Measurements from ENCODE around the gene PTPRM.

The PTPRM gene

DNA sequence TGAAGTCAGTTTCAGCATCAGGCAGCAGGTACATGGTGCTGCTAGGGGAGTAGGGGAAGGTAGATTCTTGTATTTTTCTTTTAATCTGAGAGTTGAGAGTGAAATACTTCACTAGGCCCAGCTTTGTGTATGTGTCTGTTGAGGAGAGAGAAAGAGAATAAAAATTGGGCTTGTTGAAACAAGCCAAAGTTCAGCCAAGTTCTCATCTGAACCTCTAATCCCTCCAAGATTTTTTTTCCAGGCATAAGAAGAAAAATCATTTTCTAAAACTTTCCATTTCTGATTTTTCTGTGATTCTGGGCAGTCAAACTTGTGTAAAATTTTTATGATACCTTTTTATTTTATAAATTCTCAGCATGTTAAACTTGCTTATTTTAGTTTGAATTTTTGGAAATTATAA, 55.6 kb downstream of the PTPRM start:
- H3K36me3 ChIP-seq (ENCODE audit: control insufficient read depth, insufficient read depth, low read length), result no peaks in the 10 kb centered on the region
- H3K9me3 ChIP-seq (ENCODE audit: control insufficient read depth, low read length), result no peaks in the 10 kb centered on the region
- H3K4me1 ChIP-seq (ENCODE audit: control insufficient read depth, insufficient read depth, low read length), result peaks cover 24% of the 10 kb centered on the region

DNA sequence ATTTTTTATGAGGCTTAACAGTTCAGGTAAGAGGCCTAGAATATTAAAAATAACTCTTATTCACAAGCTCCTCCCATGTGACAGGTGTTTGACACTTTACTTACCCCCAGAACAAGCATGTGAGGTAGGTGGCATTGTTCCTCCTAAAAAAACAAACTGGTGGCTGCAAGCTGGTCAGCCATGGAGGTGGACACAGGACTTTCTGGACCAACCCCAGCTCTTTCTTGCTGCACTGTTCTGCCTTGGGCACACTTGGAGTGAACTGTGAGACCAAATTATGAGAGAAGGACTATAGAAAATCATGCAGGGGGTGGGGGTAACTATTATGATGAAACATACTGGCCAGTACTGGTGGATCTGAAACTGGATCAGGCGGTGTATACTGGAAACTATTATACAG, 56.6 kb downstream of the PTPRM start:
- no peak overlapping the region for H3K27ac ChIP-seq (ENCODE audit: insufficient read depth, low read depth, low read length, poor library complexity, severe bottlenecking)
- H3K4me3 ChIP-seq (ENCODE audit: insufficient read depth, low read depth, low read length), result no peak overlapping the region
- H3K9me3 ChIP-seq (ENCODE audit: control insufficient read depth, low read length), result no peaks in the 10 kb centered on the region
- H3K4me1 ChIP-seq (ENCODE audit: control insufficient read depth, insufficient read depth, low read length), result peaks cover 15% of the 10 kb centered on the region
- no peaks in the 10 kb centered on the region for H3K36me3 ChIP-seq (ENCODE audit: control insufficient read depth, insufficient read depth, low read length)
- H3K27me3 ChIP-seq (ENCODE audit: control insufficient read depth, insufficient read depth, low read length, poor library complexity, severe bottlenecking), result no peaks in the 10 kb centered on the region
- WGBS, 2 experiments, result 78 to 100% methylated on average over 1 of the region's 1 CpG

More for the DNA sequence above, 55.6 kb downstream of the PTPRM start:
- Histone ChIP-seq H3K27me3 (ENCODE audit: control insufficient read depth, insufficient read depth, low read length, poor library complexity, severe bottlenecking) (no peaks in the 10 kb centered on the region), H3K27ac (ENCODE audit: insufficient read depth, low read depth, low read length, poor library complexity, severe bottlenecking) (no peak overlapping the region), H3K4me3 (ENCODE audit: insufficient read depth, low read depth, low read length) (no peak overlapping the region)

DNA sequence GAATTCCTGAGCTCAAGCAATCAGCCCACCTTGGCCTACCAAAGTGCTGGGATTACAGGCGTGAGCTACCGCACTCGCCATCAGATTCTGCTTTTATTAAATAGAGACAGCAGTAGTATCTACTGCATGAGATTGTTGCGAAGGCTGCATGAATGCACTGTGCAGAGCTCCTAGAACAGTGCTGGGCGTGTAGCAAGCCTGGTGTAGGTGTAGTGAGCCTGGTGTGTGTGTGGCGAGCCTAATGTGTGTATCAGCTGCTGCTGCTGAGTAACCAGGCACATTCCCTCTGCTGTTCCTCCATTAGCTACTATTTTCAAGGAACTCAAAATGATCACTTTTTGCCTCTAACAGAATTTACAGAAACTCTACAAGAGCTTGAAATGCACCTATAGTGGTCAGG, 57.6 kb downstream of the PTPRM start:
- H3K36me3 ChIP-seq (ENCODE audit: control insufficient read depth, insufficient read depth, low read length), result no peaks in the 10 kb centered on the region
- WGBS, 2 experiments, result 92 to 93% methylated on average over 6 of the region's 6 CpGs
- no peaks in the 10 kb centered on the region for H3K27me3 ChIP-seq (ENCODE audit: control insufficient read depth, insufficient read depth, low read length, poor library complexity, severe bottlenecking)
- peaks cover 6% of the 10 kb centered on the region for H3K4me1 ChIP-seq (ENCODE audit: control insufficient read depth, insufficient read depth, low read length)
- no peaks in the 10 kb centered on the region for H3K9me3 ChIP-seq (ENCODE audit: control insufficient read depth, low read length)
- H3K4me3 ChIP-seq (ENCODE audit: insufficient read depth, low read depth, low read length), result no peak overlapping the region
- H3K27ac ChIP-seq (ENCODE audit: insufficient read depth, low read depth, low read length, poor library complexity, severe bottlenecking), result no peak overlapping the region

DNA sequence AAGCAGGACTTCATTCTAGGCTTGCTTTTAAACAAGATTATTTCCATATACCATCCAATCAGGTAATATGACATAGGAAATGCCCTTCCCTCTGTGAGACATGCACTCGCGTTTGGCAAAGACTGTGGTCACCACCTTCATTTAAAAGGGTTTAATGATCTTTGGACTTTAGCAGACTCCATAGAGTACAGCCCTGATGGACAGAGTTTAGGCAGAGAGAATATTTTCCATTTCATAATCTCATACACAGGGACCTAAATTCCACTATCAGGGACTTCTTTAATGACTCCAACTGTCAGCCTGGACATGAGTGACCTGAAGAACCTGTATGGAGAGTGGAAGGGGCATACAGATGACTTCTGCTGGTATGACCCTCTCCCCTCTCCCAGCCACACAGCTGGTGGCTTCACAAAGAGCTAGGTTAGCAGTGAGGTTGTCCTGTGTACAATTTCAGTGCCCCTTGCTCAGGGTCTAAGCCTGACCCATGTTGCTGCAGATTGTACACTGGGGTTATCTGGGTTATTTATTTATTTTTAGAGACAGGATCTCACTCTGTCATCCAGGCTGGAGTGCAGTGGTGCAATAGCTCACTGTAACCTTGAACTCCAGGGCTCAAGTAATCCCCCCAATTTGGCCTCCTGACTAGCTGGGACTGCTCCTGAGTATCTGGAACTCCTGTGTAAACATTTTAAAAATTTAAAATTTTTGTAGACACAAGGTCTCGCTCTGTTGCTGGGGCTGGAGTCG, 59.2 kb downstream of the PTPRM start:
- no peaks in the 10 kb centered on the region for H3K9me3 ChIP-seq (ENCODE audit: control insufficient read depth, low read length)
- 91 to 96% methylated on average over 4 of the region's 4 CpGs for WGBS, 2 experiments
- H3K4me3 ChIP-seq (ENCODE audit: insufficient read depth, low read depth, low read length), result no peak overlapping the region
- no peaks in the 10 kb centered on the region for H3K36me3 ChIP-seq (ENCODE audit: control insufficient read depth, insufficient read depth, low read length)
- no peaks in the 10 kb centered on the region for H3K4me1 ChIP-seq (ENCODE audit: control insufficient read depth, insufficient read depth, low read length)
- H3K27ac ChIP-seq (ENCODE audit: insufficient read depth, low read depth, low read length, poor library complexity, severe bottlenecking), result no peak overlapping the region
- no peaks in the 10 kb centered on the region for H3K27me3 ChIP-seq (ENCODE audit: control insufficient read depth, insufficient read depth, low read length, poor library complexity, severe bottlenecking)

DNA sequence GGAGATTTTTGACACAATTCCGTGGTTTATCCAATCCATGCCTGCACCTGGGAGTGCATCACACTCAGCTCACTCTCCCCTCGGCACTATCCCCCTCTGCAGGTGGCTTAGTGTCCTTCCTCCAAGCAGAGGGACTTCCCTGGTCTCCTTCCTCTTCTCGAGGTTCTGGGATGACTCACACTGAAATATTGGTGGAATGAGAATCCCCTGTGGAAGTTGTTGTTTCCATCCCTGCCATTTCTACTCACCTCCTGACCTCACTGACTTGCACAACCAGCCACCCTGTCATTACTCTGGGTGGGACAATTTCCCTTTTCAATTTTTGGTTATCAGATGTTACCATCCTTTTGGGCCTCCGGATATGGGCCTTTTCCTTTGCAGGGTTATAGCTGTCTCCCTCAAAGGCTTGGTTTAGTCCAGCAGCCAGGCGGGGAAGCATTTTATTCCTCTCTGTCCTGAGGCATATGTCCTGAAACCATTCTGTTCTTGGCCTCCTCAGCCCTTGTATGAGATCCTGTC, 59.9 kb downstream of the PTPRM start:
- H3K9me3 ChIP-seq (ENCODE audit: control insufficient read depth, low read length), result no peaks in the 10 kb centered on the region
- WGBS, 2 experiments, result 76 to 82% methylated on average over 5 of the region's 5 CpGs
- no peaks in the 10 kb centered on the region for H3K4me1 ChIP-seq (ENCODE audit: control insufficient read depth, insufficient read depth, low read length)
- H3K27ac ChIP-seq (ENCODE audit: insufficient read depth, low read depth, low read length, poor library complexity, severe bottlenecking), result no peak overlapping the region
- H3K27me3 ChIP-seq (ENCODE audit: control insufficient read depth, insufficient read depth, low read length, poor library complexity, severe bottlenecking), result no peaks in the 10 kb centered on the region
- H3K4me3 ChIP-seq (ENCODE audit: insufficient read depth, low read depth, low read length), result no peak overlapping the region
- no peaks in the 10 kb centered on the region for H3K36me3 ChIP-seq (ENCODE audit: control insufficient read depth, insufficient read depth, low read length)

DNA sequence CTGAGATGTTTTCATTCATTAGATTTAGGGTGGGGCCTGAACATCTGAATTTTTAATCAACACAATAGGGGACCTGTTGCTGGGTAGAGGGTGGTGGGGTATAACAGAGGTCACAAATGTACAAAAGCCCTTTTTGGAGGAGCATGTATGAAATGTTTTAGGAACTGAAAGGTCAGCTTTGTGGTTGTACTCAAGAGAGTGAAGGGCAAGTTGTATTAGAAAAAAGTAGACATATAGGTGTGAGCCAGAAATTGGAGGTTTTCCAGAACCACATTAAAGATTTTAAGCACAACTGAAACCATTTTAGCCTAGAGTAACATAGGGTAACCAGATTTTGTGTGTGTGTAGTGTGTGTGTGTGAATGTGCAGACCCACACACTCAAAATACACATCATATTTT, 62.3 kb downstream of the PTPRM start:
- no peaks in the 10 kb centered on the region for H3K27me3 ChIP-seq (ENCODE audit: control insufficient read depth, insufficient read depth, low read length, poor library complexity, severe bottlenecking)
- no peak overlapping the region for H3K4me3 ChIP-seq (ENCODE audit: insufficient read depth, low read depth, low read length)
- H3K4me1 ChIP-seq (ENCODE audit: control insufficient read depth, insufficient read depth, low read length), result no peaks in the 10 kb centered on the region
- no peak overlapping the region for H3K27ac ChIP-seq (ENCODE audit: insufficient read depth, low read depth, low read length, poor library complexity, severe bottlenecking)
- no peaks in the 10 kb centered on the region for H3K36me3 ChIP-seq (ENCODE audit: control insufficient read depth, insufficient read depth, low read length)
- no peaks in the 10 kb centered on the region for H3K9me3 ChIP-seq (ENCODE audit: control insufficient read depth, low read length)

DNA sequence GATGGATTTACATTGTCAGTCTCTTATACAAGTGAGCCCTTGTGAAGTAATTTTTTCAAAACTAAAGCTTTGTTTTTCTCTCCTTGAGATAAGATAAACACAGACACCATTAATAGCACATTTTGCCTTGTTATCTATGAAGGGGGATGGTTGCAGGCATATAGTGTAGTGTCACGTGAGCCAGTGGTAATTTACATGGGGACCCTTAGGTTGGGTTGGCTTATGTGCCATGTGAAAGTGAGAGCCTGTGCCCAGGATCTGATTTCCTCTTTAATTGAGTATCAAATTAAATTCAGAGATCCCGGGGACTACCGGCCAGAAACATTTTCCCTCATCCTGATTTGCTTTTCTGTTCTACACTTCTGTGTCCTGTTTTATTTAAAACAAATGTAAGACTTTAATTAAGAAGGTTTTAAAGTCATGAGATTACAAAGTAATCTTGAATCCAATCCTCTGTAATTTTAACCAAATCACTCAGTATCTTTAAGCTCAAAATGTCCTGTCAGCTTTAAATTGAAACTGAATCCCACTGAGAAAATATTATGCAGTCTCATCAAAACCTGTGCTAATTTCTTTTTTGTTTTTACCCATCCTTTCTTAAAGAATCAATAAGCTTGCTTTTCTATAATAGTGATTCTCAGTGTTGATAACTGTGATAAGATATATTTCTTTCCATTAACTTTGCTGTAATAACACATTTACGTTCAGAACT, 63.8 kb downstream of the PTPRM start:
- Histone ChIP-seq H3K27me3 (ENCODE audit: control insufficient read depth, insufficient read depth, low read length, poor library complexity, severe bottlenecking) (no peaks in the 10 kb centered on the region), H3K4me1 (ENCODE audit: control insufficient read depth, insufficient read depth, low read length) (no peaks in the 10 kb centered on the region), H3K9me3 (ENCODE audit: control insufficient read depth, low read length) (no peaks in the 10 kb centered on the region), H3K36me3 (ENCODE audit: control insufficient read depth, insufficient read depth, low read length) (no peaks in the 10 kb centered on the region), H3K27ac (ENCODE audit: insufficient read depth, low read depth, low read length, poor library complexity, severe bottlenecking) (no peak overlapping the region), H3K4me3 (ENCODE audit: insufficient read depth, low read depth, low read length) (no peak overlapping the region)
- WGBS, 2 experiments, result 92 to 94% methylated on average over 4 of the region's 4 CpGs

DNA sequence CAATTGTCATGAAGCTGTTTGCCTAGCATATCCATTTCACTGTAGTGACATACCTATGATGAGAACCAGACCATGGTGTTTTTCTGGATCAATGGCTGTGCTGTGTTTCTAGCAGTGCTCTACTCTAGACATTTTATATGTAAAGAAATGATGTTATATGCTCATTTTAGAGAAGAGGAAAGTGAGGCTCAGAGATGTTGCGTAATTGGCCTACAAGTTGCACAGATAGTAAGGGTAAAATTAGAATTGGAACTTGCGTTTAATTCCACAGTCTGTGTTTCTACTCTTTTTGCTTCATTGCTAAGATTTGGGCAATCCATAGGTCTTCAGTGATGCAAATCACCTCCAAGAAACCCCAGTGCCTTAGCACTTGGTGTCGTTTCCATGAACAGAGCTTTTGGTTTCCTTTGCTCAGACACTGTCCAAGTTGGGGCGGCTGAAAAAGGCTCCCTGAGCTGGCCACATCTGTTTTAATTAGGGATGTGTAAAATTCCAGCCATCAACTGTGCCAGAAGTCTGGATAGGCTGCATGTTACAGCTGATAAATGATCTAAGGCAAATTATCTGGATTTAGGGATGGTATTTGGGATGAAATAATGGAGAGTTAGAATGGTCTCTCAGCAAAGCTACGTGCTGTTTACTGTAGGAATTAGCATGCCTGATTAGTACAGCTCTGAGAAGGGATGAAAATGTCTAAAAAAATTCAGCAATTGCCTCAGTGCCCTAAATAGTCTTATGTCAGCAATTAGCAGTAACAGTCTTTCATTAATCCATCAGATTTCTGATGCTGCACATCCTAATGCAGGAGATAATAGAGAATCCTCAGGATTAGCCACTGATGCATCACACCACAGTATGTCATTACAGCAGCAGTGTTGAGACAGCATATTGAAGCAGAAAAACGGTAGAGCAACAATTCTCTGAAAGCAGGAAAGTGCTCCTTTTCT, 65.3 kb downstream of the PTPRM start:
- H3K4me1 ChIP-seq (ENCODE audit: control insufficient read depth, insufficient read depth, low read length), result no peaks in the 10 kb centered on the region
- H3K27me3 ChIP-seq (ENCODE audit: control insufficient read depth, insufficient read depth, low read length, poor library complexity, severe bottlenecking), result no peaks in the 10 kb centered on the region
- no peaks in the 10 kb centered on the region for H3K9me3 ChIP-seq (ENCODE audit: control insufficient read depth, low read length)
- no peak overlapping the region for H3K4me3 ChIP-seq (ENCODE audit: insufficient read depth, low read depth, low read length)
- WGBS, 2 experiments, result 90 to 92% methylated on average over 6 of the region's 6 CpGs
- no peak overlapping the region for H3K27ac ChIP-seq (ENCODE audit: insufficient read depth, low read depth, low read length, poor library complexity, severe bottlenecking)
- no peaks in the 10 kb centered on the region for H3K36me3 ChIP-seq (ENCODE audit: control insufficient read depth, insufficient read depth, low read length)

DNA sequence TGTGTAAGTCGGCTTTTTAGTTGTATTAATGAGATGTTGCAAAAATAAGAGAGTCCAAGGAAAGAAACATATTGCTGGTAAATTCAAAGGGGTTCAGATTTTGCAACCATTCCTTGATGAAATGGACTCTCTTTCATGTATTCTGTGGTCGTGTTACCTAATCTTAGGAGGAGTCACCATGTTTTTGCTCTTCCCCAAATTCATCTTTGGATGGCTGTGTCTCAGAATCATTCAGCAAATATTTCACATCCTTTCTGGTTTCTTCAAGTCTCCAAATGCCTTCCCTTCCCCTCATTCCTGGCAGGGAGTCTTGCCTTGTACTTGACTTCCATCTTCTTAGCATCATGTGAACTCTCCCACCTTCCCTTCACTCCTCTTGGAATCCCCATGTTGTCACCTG, 66.1 kb downstream of the PTPRM start:
- WGBS, 2 experiments, result 94% methylated on average over 2 of the region's 2 CpGs
- no peak overlapping the region for H3K4me3 ChIP-seq (ENCODE audit: insufficient read depth, low read depth, low read length)
- no peak overlapping the region for H3K27ac ChIP-seq (ENCODE audit: insufficient read depth, low read depth, low read length, poor library complexity, severe bottlenecking)
- no peaks in the 10 kb centered on the region for H3K9me3 ChIP-seq (ENCODE audit: control insufficient read depth, low read length)
- H3K36me3 ChIP-seq (ENCODE audit: control insufficient read depth, insufficient read depth, low read length), result no peaks in the 10 kb centered on the region
- no peaks in the 10 kb centered on the region for H3K27me3 ChIP-seq (ENCODE audit: control insufficient read depth, insufficient read depth, low read length, poor library complexity, severe bottlenecking)
- H3K4me1 ChIP-seq (ENCODE audit: control insufficient read depth, insufficient read depth, low read length), result no peaks in the 10 kb centered on the region

DNA sequence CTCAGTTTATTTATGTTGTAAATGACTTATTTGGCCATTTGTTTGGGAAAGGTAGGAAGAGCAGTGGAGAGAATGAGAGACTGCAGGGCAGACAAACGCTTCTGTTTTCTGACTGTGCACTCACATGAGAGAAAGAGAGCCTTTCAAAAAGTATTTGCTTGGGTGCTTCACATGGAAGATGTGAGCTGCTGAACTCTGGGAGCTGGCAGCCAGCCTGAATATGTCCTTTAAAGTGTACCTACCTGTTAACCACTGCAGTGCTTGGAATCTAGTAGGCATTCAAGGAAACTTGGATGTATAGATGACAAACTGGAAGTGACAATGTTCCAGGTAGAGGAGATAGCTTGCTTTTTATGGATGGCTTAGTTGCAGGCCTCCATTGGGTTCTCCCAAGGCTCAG, 68.8 kb downstream of the PTPRM start:
- Histone ChIP-seq H3K9me3 (ENCODE audit: control insufficient read depth, low read length) (no peaks in the 10 kb centered on the region), H3K4me3 (ENCODE audit: insufficient read depth, low read depth, low read length) (no peak overlapping the region), H3K27me3 (ENCODE audit: control insufficient read depth, insufficient read depth, low read length, poor library complexity, severe bottlenecking) (no peaks in the 10 kb centered on the region), H3K36me3 (ENCODE audit: control insufficient read depth, insufficient read depth, low read length) (no peaks in the 10 kb centered on the region), H3K27ac (ENCODE audit: insufficient read depth, low read depth, low read length, poor library complexity, severe bottlenecking) (no peak overlapping the region), H3K4me1 (ENCODE audit: control insufficient read depth, insufficient read depth, low read length) (no peaks in the 10 kb centered on the region)
- WGBS, 2 experiments, result 91 to 93% methylated on average over 1 of the region's 1 CpG

All from ectodermal cell (in vitro differentiated cells).